Measurements from ENCODE around the gene ZNF146.

Gene ZNF146

DNA sequence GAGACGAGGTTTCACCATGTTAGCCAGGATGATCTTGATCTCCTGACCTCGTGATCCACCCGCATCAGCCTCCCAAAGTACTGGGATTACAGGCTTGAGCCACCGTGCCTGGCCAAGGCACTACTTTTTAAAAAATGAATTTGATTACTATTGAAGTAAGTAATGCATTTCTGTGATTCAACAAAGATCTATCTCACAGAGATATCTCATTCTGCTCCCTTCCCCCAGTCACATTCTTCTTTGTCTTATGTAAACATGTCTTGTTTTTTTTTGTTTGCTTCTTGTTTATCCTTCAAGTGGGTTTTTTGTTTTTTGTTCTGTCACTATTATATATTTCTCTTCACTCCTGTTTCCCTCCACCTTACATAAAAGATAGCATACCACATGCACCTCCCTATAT lies 6.6 kb downstream of the ZNF146 start:
- TF ChIP-seq, protein P1, sequence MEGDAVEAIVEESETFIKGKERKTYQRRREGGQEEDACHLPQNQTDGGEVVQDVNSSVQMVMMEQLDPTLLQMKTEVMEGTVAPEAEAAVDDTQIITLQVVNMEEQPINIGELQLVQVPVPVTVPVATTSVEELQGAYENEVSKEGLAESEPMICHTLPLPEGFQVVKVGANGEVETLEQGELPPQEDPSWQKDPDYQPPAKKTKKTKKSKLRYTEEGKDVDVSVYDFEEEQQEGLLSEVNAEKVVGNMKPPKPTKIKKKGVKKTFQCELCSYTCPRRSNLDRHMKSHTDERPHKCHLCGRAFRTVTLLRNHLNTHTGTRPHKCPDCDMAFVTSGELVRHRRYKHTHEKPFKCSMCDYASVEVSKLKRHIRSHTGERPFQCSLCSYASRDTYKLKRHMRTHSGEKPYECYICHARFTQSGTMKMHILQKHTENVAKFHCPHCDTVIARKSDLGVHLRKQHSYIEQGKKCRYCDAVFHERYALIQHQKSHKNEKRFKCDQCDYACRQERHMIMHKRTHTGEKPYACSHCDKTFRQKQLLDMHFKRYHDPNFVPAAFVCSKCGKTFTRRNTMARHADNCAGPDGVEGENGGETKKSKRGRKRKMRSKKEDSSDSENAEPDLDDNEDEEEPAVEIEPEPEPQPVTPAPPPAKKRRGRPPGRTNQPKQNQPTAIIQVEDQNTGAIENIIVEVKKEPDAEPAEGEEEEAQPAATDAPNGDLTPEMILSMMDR (IDR thresholded peaks at IDR 0.05), result no peak

DNA sequence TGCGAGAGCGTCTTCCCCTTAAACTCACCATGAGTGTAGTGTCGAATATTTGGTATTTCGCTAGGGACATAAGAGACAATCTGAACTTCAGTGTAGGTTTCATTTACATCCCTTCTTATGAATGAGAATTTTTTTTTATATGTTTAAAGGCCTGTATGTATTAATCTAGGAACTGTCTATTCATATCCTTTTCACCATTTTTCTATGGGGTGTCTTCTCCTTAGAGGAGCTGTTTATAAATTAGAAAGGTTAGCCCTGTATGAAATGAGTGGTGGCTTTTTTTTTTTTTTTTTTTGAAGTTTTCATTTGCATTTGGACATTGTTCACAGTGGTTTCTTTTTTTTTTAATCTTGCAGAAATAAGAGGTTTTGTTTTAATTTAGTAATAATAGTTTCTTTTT lies 7.6 kb downstream of the ZNF146 start:
- TF ChIP-seq, protein P1 (IDR thresholded peaks at IDR 0.05), result no peak

DNA sequence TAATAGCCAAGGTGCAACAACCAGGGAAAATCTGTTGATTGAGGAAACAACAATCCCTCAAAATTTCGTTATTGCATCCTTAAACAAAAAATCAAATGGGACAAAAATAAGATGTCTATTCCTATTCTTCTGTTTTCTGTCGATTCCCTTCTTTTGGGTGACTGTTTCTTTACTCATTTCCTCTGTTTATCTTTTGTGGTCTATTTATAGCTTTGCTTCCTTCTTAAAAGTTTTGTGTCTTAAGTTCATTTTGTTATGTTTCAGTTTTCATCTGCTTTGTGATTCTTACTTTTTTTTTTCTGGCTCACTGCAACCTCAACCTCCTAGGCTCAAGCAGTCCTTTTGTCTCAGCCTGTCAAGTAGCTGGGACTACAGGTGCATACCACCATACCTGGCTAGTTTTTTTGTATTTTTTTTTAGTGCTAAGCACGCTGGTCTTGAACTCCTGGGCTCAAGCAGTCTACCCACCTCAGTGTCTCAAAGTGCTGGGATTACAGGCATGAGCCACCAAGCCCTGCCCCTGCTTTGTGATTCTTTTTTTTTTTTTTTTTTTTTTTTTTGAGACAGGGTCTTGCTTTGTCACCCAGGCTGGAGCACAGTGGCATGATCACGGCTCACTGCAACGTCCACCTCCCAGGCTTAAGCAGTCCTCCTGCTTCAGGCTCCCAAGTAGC lies 10.4 kb downstream of the ZNF146 start:
- TF ChIP-seq, protein P1 (IDR thresholded peaks at IDR 0.05), result no peak

DNA sequence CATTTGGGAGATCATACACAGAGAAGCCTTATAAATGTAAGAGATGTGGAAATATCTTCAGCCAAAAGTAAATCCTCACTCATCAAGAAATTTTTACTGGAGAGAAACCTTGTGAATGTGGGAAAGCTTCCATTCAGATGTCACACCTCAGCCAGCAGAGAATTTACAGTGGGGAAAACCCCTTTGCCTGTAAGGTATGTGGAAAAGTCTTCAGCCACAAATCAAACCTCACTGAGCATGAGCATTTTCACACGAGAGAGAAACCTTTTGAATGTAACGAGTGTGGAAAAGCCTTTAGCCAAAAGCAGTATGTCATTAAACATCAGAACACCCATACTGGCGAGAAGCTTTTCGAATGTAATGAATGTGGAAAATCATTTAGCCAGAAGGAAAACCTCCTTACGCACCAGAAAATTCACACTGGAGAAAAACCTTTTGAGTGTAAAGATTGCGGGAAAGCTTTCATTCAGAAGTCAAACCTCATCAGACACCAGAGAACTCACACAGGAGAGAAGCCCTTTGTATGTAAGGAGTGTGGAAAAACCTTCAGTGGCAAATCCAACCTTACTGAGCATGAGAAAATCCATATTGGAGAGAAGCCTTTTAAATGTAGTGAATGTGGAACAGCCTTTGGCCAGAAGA lies 21.5 kb downstream of the ZNF146 start:
- TF ChIP-seq, protein P1 (IDR thresholded peaks at IDR 0.05), result no peak

DNA sequence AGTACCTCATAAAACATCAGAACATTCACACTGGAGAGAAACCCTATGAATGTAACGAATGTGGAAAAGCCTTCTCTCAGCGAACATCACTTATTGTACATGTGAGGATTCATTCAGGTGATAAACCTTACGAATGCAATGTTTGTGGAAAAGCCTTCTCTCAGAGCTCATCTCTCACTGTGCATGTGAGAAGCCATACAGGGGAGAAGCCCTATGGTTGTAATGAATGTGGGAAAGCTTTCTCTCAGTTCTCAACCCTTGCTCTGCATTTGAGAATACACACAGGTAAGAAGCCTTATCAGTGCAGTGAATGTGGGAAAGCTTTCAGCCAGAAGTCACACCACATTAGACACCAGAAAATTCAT lies 22.0 kb downstream of the ZNF146 start:
- TF ChIP-seq, protein P1 (IDR thresholded peaks at IDR 0.05), result no peak

DNA sequence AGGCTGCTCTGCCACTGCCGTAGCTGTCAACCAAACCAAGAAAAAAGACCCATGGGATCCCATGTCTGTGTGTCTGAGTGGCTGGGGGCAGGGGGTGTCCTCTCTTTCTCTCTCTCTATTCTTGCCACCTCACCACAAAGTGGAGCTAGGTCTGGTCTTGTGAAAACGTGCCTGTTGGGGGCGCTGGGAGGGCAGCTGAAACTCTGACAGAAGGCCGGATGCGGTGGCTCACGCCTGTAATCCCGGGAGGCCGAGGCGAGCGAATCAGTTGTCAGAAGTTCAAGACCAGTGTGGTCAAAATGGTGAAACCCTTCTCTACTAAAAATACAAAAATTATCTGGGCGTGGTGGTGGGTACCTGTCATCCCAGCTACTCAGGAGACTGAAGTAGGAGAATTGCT lies 29.2 kb downstream of the ZNF146 start:
- TF ChIP-seq, protein P1 (IDR thresholded peaks at IDR 0.05), result no peak

DNA sequence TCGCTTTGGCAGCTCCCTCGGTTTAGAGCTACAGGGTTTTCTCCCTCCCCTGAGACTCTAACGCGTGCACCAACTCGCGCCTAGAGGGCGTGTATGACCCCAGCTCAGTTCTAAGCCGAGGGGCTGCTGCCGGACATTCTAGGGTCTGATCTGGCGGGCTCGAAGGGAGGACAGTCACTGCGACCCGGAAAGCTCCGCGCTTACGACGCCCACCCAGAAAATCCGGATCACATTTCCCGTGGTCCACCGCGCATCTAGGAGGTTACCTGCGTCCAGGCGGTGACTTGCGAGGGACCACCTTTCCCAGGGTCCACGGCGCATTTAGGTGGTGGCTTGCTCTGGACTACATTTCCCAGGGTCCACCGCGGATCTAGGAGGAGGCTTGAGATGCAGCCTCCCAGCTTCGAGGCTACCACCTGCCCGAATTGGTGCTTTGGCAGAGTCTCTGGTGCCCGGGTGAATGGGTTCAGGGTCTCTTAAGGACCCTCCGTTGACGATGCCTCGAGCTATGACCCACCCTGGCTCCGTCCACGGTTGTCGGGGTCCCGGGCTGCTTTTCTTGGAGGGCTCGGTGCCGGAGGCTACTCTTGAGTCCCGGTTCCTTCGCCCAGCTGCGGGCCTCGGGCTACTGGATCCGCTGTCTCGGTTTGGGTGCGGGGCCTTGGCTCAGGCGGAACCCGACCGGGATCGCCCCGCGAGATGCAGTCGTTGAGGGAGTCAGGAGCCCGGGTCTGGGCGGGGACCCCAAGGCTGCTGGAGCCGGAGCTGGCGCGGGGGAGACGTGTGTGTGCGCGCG lies 30.5 kb downstream of the ZNF146 start:
- TF ChIP-seq, protein P1 (IDR thresholded peaks at IDR 0.05), result no peak

Measured in LNCAP (cell line).